OCI-LY1 (cell line): Measurements from ENCODE around the gene INHA.

Experiments
- H2AFZ ChIP-seq: fragments of 200-600 bp; sonication (generic), shearing (Covaris generic); 2 replicates; pipeline ENCODE4 v1.6.0; 2014; ENCODE audit warnings: antibody characterized with exemption, mild to moderate bottlenecking, low read length
- H3F3A ChIP-seq: fragments of 200-600 bp; sonication (generic), shearing (Covaris generic); 2 replicates; pipeline ENCODE4 v1.6.0; 2014; ENCODE audit warnings: mild to moderate bottlenecking, antibody characterized with exemption, low read length, moderate library complexity; ENCODE audit not compliant: insufficient read depth
- H3K27ac ChIP-seq: fragments of 200-600 bp; sonication (generic); 2 replicates; pipeline ENCODE4 v1.5.1; 2014; ENCODE audit warnings: low read length, mixed run types, mild to moderate bottlenecking, low read depth; ENCODE audit not compliant: poor library complexity, severe bottlenecking
- H3K27me3 ChIP-seq: fragments of 200-600 bp; sonication (generic); 2 replicates; pipeline ENCODE4 v1.6.0; 2014; ENCODE audit warnings: antibody characterized with exemption, mild to moderate bottlenecking, low read length, moderate library complexity; ENCODE audit not compliant: insufficient read depth
- H3K36me3 ChIP-seq: fragments of 200-600 bp; sonication (generic); 2 replicates; pipeline ENCODE4 v1.6.1; 2014; ENCODE audit warnings: mild to moderate bottlenecking, antibody characterized with exemption, low read length, moderate library complexity, mixed read lengths; ENCODE audit not compliant: insufficient read depth
- H3K4me1 ChIP-seq: fragments of 200-600 bp; sonication (generic); 2 replicates; pipeline ENCODE4 v1.5.1; 2014; ENCODE audit warnings: mild to moderate bottlenecking, low read length, moderate library complexity; ENCODE audit not compliant: insufficient read depth, severe bottlenecking
- H3K4me2 ChIP-seq: fragments of 200-600 bp; sonication (generic), shearing (Covaris generic); 2 replicates; pipeline ENCODE4 v1.6.1; 2014; ENCODE audit warnings: low read length
- H3K4me3 ChIP-seq: fragments of 200-600 bp; sonication (generic); 2 replicates; pipeline ENCODE4 v1.5.1; 2014; ENCODE audit warnings: low read length, low read depth, mild to moderate bottlenecking, mixed read lengths; ENCODE audit not compliant: poor library complexity, severe bottlenecking
- H3K79me2 ChIP-seq: fragments of 200-600 bp; shearing (Covaris generic); 2 replicates; pipeline ENCODE4 v1.6.1; 2016; ENCODE audit warnings: mixed run types, low read length, mixed read lengths; ENCODE audit not compliant: insufficient read depth
- H3K9ac ChIP-seq: fragments of 200-600 bp; sonication (generic), shearing (Covaris generic); 2 replicates; pipeline ENCODE4 v1.6.1; 2014; ENCODE audit warnings: mild to moderate bottlenecking, low read length, mixed read lengths
- H3K9me2 ChIP-seq: fragments of 200-600 bp; sonication (generic), shearing (Covaris generic); 2 replicates; pipeline ENCODE4 v1.6.1; 2014; ENCODE audit warnings: low read depth, mild to moderate bottlenecking, low read length, mixed read lengths
- H3K9me3 ChIP-seq: fragments of 200-600 bp; shearing (Covaris generic); 2 replicates; pipeline ENCODE4 v1.6.1; 2014; ENCODE audit warnings: low read length, mixed read lengths
- H4K20me1 ChIP-seq: fragments of 200-600 bp; sonication (generic), shearing (Covaris generic); 2 replicates; pipeline ENCODE4 v1.6.0; 2016; ENCODE audit warnings: mild to moderate bottlenecking, low read length; ENCODE audit not compliant: insufficient read depth
- EZH2 ChIP-seq: fragments of 200-600 bp; sonication (generic), shearing (Covaris generic); IDR thresholded peaks from 2 replicates; pipeline ENCODE4 v1.8.0; 2017; ENCODE audit warnings: borderline replicate concordance, mixed run types, mild to moderate bottlenecking, antibody characterized with exemption, low read length, moderate library complexity, mixed read lengths
- TF ChIP-seq, protein P1 (sequence below): fragments of 200-600 bp; sonication (generic), shearing (Covaris generic); IDR thresholded peaks from 2 replicates; pipeline ENCODE4 v1.5.1; 2017; ENCODE audit warnings: mild to moderate bottlenecking, antibody characterized with exemption, low read length, moderate library complexity, mixed read lengths

Gene INHA

DNA sequence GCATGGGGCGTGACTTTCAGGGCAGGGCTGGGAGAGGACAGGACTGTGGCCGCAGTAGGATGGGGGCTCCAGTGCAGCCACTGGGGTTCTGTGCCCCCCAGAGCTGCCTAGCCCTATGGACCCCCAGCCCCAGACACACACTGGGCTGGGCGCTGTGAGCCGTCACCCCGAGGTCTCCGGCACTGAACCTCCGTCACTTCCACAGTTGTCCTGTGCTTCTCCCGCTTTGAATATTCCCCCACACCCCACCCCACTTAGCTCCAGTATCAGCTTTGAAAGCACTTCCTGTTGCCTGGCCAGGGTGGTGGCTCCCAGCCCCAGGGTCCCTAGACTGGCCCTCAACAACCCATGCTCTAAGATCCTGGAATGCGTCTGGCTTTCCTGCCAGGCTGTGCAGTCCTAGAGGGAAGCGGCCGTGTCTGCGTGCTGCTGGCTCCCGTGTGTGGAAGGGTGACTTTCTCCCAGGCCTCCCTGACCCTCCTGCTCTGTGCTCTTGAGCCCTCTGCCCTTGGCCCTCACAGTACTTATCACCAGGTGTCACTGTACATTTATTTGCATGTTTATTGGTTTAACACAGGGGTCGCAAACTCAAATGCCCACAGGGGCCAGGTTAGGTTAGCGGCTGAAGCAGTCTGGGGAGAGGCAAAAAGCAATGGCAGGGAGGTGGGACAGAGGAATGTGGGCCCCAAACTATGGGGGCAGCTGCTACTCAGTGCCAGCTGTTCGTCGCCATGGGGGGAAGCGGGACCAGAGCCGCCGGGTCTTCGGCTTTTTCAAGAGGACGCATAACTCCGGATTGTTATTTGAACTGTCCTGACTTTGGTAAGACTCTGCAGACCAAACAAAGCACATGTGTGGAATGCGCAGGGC is 10.7 kb upstream of the INHA start:
- Histone ChIP-seq H3K4me1 (no peaks in the 10 kb centered on the region), H3K27ac (no peak overlapping the region), H3K9me3 (no peaks in the 10 kb centered on the region), H4K20me1 (no peaks in the 10 kb centered on the region), H2AFZ (no peak overlapping the region), H3K9ac (no peak overlapping the region), H3K9me2 (no peaks in the 10 kb centered on the region), H3K79me2 (no peaks in the 10 kb centered on the region), H3K4me2 (no peak overlapping the region), H3F3A (no peaks in the 10 kb centered on the region), H3K36me3 (no peaks in the 10 kb centered on the region), H3K4me3 (no peak overlapping the region), H3K27me3 (peaks cover 7% of the 10 kb centered on the region; the same call in 1 of the 2 replicates)
- TF ChIP-seq, protein P1, sequence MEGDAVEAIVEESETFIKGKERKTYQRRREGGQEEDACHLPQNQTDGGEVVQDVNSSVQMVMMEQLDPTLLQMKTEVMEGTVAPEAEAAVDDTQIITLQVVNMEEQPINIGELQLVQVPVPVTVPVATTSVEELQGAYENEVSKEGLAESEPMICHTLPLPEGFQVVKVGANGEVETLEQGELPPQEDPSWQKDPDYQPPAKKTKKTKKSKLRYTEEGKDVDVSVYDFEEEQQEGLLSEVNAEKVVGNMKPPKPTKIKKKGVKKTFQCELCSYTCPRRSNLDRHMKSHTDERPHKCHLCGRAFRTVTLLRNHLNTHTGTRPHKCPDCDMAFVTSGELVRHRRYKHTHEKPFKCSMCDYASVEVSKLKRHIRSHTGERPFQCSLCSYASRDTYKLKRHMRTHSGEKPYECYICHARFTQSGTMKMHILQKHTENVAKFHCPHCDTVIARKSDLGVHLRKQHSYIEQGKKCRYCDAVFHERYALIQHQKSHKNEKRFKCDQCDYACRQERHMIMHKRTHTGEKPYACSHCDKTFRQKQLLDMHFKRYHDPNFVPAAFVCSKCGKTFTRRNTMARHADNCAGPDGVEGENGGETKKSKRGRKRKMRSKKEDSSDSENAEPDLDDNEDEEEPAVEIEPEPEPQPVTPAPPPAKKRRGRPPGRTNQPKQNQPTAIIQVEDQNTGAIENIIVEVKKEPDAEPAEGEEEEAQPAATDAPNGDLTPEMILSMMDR, result no peak
- no peak for TF ChIP-seq EZH2

DNA sequence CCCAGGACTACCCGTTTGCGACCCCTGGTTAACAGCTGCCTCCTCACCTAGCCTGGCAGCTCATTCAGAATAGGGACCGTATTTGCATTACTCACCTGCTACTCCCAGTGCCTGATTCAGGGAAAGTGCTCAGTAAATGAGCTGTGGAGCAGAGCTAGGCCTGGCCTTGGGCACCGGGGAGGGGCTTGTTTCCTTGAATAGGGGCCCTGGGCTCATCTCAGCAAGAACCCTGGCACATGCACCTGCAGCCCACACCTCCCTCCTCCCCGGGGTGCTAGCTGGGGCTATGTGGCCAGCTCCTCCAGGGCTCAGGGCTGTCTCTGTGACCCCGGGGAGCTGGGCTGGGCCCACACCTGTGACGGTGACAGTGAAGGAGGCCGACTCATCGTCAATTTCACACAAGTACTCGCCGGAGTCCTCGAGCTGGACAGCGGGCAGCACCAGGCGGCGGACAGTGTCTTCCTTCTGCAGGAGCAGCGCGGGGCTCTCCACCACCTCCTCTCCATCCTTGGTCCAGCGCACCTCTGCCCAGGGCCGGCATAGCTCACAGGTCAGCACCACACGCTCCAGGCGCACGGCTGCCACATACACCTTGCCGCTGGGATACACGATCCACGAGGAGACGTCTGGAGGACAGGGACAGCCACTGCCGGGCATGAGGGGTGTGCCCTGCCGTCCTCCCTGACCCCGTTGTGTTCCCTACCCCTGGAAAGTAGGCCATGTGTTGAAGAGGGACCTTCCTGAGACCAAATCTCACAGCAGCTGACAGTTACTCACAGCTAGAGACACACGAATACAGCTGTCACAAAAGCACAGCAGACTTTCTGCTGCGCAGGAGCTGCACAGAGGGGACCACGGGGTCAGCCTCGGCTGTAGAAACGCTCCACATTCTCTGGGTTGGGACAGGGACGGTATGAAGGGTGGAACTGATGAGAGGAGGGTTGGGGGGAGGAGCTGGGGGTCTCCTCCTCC is 9.8 kb upstream of the INHA start:
- Histone ChIP-seq H3F3A (no peaks in the 10 kb centered on the region), H3K4me3 (no peak overlapping the region), H4K20me1 (no peaks in the 10 kb centered on the region), H3K9ac (no peak overlapping the region), H3K36me3 (no peaks in the 10 kb centered on the region), H3K4me1 (no peaks in the 10 kb centered on the region), H3K4me2 (no peak overlapping the region), H3K9me2 (no peaks in the 10 kb centered on the region), H2AFZ (no peak overlapping the region), H3K27ac (no peak overlapping the region), H3K27me3 (peaks cover 3% of the 10 kb centered on the region; the same call in 1 of the 2 replicates), H3K79me2 (no peaks in the 10 kb centered on the region), H3K9me3 (no peaks in the 10 kb centered on the region)
- TF ChIP-seq EZH2, result no peak
- TF ChIP-seq, protein P1, result no peak

DNA sequence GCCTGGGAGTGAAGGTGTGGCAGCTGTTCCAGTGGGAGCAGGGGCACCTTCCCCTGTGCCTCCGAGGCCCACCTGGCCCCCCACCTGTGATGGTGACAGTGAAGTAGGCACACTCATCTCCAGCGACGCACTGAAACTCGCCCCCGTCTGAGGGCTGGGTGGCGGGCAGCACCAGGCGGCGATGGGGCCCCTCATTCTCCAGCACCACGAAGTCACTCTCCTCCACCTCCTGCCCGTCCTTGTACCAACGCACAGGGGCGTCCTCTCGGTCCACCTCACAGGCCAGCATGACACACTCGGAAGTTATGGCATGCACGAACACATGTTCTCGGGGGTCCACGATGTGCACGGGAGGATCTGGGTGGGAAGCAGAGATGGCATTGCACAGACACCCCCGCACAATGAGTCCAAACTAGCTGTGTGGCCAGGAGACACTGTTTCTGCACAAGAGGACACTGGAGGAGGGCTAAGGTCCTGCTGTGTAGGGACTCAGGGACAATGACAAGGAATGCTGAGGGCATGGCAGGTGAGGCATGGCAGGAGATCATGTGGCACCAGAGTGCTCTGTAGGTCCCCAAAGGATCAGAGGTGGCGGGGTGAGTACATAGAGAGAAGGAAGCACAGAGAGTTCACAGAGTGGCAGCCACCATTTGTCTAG is 8.7 kb upstream of the INHA start:
- Histone ChIP-seq H4K20me1 (no peaks in the 10 kb centered on the region), H3K9me2 (no peaks in the 10 kb centered on the region), H3K4me3 (no peak overlapping the region), H3K27ac (no peak overlapping the region), H3K27me3 (peaks cover 3% of the 10 kb centered on the region; the same call in 1 of the 2 replicates), H3F3A (no peaks in the 10 kb centered on the region), H3K36me3 (no peaks in the 10 kb centered on the region), H3K4me2 (no peak overlapping the region), H3K79me2 (no peaks in the 10 kb centered on the region), H3K9ac (no peak overlapping the region), H3K9me3 (no peaks in the 10 kb centered on the region), H3K4me1 (no peaks in the 10 kb centered on the region), H2AFZ (no peak overlapping the region)
- TF ChIP-seq, protein P1, result no peak
- no peak for TF ChIP-seq EZH2
